Subcutaneous adipose tissue (tissue), 4 donors: ENCODE results near the gene CARD18. TPM values are rescaled to one million over a fixed set of nuclear protein-coding genes. Genes with fewer than 3 reads are reported as not detected.

Source experiments
- total RNA-seq, 4 donors: library from RNA; depleted of rRNA; stranded (reverse); fragments of >200 nt; gene quantifications; one replicate each; pipeline ENCODE4 v1.1.0, GENCODE V29; 2016
- TF ChIP-seq, protein P1 (sequence below): fragments of 450-650 bp; IDR thresholded peaks from one replicate; pipeline ENCODE4 v1.5.1; 2016; ENCODE audit warnings: low read depth, mild to moderate bottlenecking, control low read depth, antibody characterized with exemption, moderate library complexity

CARD18 gene
- total RNA-seq, 4 donors from 2014 or later: not detected

DNA sequence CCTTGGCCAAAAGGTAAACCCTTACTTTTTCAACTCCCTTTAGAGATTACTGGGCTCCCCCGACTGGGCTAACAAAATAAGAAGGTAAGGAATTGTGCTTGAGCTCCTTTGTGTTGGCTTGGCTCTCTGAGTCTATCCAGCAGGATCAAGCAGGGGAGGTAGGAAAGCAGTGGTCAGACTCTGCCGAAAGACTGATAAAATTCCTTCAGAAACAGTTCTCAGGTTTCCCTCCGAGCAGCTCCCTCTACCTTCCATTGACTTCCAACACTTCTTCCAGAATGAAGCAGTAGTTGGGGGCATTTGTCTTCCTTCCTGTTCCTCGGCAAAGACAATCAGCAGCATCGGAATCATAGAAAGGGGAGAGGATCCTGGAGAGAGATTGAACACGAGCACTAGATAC is 16.1 kb upstream of the CARD18 start:
- TF ChIP-seq, protein P1, sequence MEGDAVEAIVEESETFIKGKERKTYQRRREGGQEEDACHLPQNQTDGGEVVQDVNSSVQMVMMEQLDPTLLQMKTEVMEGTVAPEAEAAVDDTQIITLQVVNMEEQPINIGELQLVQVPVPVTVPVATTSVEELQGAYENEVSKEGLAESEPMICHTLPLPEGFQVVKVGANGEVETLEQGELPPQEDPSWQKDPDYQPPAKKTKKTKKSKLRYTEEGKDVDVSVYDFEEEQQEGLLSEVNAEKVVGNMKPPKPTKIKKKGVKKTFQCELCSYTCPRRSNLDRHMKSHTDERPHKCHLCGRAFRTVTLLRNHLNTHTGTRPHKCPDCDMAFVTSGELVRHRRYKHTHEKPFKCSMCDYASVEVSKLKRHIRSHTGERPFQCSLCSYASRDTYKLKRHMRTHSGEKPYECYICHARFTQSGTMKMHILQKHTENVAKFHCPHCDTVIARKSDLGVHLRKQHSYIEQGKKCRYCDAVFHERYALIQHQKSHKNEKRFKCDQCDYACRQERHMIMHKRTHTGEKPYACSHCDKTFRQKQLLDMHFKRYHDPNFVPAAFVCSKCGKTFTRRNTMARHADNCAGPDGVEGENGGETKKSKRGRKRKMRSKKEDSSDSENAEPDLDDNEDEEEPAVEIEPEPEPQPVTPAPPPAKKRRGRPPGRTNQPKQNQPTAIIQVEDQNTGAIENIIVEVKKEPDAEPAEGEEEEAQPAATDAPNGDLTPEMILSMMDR: no peak

DNA sequence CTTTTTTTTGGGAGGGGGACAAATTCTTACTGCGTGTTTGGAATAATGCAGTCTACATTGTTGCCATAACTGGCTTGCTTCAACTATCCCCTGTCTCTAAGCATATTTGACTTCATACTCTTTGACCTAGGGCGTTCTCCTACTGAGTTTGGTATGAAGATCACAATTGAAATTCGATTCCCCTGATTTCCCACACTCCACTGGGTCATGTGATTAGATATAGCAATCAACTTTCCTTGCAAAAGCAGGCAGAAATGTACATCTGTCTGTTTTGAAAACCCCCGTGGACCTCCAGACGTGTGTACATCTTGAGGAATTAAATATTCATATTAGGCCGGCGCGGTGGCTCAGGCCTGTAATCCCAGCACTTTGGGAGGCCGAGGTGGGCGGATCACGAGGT is 13.8 kb upstream of the CARD18 start:
- TF ChIP-seq, protein P1: no peak

DNA sequence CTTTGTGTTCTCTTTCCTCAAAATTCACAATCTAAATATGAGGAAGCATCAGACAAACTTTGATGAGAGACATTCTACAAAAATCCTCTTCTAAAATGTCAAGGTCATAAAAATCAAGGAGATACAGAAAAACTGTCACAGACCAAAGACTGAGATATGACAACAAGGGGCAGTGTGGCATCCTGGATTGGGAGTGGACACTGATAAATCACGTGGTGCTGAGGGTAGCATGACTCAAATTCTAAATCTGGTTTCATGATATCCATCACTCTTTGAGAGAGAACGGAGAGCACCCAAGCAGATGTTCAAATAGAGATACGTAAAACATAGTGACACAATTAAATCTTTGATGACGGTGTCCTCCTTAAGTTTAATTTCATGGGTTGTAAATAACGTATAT is 13.0 kb upstream of the CARD18 start:
- TF ChIP-seq, protein P1: no peak

DNA sequence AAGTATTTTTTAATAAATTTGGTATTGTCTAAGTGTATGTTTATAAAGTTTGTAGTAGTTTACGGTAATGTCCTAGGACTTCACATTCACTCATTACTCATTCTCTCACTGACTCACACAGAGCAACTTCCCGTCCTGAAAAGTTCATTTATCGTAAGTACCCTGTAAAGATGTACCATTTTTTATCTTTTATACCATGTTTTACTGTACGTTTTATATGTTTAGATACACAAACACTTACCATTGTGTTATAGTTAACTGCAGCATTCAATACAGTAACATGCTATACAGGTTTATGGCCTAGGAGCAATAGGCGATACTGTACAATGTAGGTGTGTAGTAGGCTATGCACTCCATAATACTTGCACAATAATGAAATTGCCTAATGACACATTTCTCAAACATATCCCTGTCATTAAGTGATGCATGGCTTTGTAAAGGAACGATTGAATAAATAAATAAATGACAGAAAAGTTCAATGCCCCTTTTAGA is 12.5 kb upstream of the CARD18 start:
- TF ChIP-seq, protein P1: no peak

DNA sequence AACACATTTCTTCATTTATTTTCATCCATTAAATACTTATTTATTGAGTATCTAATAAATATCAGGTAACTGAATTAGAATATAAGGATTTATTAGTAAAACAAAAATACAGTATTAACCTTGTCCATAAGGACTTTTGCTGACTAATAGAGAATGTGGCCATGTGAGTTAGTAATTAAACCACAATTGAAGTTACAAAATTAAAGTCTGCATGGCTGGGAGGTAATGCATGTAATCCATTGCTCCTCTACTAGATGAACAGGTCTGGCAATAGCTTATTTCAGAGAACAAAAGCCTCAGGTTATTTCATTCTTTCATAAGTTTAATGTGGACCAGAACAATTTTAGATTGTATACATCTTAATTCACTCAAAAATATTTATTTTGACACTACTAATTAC is 9.9 kb upstream of the CARD18 start:
- TF ChIP-seq, protein P1: no peak

DNA sequence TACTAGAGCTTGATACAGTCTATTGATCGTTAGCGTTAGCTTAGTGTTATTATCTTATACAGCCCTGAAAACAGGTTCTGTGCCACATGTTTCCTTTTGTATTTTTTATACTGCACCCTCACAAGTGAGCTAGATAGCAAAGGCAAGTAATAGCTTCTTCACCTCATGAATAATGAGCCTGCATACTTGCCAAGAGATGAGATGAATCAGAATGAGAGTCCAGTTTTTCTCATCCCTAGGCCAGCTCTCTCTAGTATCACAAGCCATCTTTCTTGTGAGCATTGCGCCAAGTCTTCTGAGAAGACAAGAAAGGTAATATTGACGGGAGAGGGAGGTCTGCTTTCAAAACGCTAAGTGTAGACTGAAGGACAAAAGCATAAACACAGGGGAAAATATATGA is 8.7 kb upstream of the CARD18 start:
- TF ChIP-seq, protein P1: no peak

DNA sequence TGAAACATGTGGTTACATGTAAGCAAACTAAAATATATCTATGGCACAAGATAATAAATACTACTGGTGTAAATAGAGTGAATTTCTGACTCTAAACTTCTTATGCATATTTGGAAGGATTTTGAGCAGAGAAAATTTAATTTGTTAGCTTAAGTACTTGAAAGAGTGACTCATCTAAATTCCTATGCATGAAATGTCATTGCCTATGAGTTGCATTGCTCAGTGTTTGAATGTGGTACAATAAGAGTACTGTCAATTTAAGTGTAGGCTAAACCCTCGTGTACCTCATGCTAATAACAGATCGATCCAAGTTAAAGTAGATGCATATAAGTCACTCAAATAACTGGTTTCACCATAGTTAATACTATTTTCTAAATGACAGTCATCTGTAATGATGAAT is 5.3 kb upstream of the CARD18 start:
- TF ChIP-seq, protein P1: no peak

DNA sequence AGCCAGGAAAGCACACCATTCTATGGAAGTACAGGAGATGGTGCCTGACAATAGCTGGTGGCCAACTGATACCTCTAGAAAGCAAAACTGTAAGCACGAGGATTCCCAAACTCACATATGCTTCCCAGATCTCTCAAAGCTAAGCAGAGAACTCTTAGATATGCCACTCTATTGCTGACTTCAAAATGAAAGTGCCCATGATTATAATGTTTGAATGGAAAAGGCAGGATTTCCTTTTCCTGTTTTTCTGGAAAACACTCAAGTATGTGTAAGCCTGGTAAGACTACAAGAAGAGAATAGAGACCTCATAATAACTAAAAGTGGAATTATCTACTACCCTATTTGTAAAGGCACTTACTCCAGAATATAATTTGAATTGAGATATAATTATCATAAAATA is 2.6 kb upstream of the CARD18 start:
- TF ChIP-seq, protein P1: no peak
